ENCODE data around the gene EGFLAM.

DNA sequence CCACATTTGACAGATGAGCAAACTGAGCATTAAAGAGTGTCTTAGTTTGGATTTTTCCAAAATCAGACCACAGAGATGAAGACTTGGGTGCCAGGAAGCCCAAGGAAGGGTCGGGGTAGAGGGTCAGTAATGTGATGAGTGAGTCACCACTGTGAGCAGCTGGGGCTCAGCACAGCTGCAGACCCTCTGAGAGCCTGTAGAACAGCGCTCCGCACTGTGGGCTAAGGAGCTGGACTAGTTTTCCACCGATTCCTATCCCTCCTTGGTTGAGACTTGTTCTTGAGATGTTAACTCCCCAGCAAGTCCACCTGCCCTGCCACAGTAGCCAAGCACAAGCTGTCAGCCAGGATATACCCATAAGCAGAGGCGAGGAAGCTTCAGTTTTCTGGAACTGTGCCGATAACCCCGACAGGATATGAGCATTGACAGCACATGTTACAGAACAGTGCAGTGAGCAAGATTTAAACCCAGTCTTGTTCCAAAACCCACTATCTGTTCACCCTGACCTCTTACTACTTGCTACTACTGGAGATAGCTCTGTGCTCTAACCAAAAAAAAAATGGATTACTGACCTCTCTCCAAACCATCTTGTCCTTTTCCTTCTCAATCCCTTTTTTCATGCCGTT lies 31.8 kb downstream of the EGFLAM start:
- TF ChIP-seq, protein P1, sequence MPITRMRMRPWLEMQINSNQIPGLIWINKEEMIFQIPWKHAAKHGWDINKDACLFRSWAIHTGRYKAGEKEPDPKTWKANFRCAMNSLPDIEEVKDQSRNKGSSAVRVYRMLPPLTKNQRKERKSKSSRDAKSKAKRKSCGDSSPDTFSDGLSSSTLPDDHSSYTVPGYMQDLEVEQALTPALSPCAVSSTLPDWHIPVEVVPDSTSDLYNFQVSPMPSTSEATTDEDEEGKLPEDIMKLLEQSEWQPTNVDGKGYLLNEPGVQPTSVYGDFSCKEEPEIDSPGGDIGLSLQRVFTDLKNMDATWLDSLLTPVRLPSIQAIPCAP (CRISPR knock-in tag; IDR thresholded peaks at IDR 0.05), result no peak
- TF ChIP-seq, protein P2, sequence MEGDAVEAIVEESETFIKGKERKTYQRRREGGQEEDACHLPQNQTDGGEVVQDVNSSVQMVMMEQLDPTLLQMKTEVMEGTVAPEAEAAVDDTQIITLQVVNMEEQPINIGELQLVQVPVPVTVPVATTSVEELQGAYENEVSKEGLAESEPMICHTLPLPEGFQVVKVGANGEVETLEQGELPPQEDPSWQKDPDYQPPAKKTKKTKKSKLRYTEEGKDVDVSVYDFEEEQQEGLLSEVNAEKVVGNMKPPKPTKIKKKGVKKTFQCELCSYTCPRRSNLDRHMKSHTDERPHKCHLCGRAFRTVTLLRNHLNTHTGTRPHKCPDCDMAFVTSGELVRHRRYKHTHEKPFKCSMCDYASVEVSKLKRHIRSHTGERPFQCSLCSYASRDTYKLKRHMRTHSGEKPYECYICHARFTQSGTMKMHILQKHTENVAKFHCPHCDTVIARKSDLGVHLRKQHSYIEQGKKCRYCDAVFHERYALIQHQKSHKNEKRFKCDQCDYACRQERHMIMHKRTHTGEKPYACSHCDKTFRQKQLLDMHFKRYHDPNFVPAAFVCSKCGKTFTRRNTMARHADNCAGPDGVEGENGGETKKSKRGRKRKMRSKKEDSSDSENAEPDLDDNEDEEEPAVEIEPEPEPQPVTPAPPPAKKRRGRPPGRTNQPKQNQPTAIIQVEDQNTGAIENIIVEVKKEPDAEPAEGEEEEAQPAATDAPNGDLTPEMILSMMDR (IDR thresholded peaks at IDR 0.05), result no peak
- TF ChIP-seq MXD4 (CRISPR knock-in tag; IDR thresholded peaks at IDR 0.05; ENCODE audit: borderline replicate concordance) (no peak), EMX1 (CRISPR knock-in tag; IDR thresholded peaks at IDR 0.05) (no peak), ATF1 (CRISPR knock-in tag; IDR thresholded peaks at IDR 0.05) (no peak), RELA (CRISPR knock-in tag; IDR thresholded peaks at IDR 0.05; ENCODE audit: borderline replicate concordance) (no peak), TP53 (CRISPR knock-in tag; IDR thresholded peaks at IDR 0.05) (no peak)
- TF ChIP-seq, protein P3, sequence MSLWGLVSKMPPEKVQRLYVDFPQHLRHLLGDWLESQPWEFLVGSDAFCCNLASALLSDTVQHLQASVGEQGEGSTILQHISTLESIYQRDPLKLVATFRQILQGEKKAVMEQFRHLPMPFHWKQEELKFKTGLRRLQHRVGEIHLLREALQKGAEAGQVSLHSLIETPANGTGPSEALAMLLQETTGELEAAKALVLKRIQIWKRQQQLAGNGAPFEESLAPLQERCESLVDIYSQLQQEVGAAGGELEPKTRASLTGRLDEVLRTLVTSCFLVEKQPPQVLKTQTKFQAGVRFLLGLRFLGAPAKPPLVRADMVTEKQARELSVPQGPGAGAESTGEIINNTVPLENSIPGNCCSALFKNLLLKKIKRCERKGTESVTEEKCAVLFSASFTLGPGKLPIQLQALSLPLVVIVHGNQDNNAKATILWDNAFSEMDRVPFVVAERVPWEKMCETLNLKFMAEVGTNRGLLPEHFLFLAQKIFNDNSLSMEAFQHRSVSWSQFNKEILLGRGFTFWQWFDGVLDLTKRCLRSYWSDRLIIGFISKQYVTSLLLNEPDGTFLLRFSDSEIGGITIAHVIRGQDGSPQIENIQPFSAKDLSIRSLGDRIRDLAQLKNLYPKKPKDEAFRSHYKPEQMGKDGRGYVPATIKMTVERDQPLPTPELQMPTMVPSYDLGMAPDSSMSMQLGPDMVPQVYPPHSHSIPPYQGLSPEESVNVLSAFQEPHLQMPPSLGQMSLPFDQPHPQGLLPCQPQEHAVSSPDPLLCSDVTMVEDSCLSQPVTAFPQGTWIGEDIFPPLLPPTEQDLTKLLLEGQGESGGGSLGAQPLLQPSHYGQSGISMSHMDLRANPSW (CRISPR knock-in tag; conservative IDR thresholded peaks at IDR 0.05; ENCODE audit: low read depth), result no peak
- TF ChIP-seq, protein P4, sequence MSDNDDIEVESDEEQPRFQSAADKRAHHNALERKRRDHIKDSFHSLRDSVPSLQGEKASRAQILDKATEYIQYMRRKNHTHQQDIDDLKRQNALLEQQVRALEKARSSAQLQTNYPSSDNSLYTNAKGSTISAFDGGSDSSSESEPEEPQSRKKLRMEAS (CRISPR knock-in tag; IDR thresholded peaks at IDR 0.05), result no peak
- TF ChIP-seq, protein P5, sequence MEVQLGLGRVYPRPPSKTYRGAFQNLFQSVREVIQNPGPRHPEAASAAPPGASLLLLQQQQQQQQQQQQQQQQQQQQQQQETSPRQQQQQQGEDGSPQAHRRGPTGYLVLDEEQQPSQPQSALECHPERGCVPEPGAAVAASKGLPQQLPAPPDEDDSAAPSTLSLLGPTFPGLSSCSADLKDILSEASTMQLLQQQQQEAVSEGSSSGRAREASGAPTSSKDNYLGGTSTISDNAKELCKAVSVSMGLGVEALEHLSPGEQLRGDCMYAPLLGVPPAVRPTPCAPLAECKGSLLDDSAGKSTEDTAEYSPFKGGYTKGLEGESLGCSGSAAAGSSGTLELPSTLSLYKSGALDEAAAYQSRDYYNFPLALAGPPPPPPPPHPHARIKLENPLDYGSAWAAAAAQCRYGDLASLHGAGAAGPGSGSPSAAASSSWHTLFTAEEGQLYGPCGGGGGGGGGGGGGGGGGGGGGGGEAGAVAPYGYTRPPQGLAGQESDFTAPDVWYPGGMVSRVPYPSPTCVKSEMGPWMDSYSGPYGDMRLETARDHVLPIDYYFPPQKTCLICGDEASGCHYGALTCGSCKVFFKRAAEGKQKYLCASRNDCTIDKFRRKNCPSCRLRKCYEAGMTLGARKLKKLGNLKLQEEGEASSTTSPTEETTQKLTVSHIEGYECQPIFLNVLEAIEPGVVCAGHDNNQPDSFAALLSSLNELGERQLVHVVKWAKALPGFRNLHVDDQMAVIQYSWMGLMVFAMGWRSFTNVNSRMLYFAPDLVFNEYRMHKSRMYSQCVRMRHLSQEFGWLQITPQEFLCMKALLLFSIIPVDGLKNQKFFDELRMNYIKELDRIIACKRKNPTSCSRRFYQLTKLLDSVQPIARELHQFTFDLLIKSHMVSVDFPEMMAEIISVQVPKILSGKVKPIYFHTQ (CRISPR knock-in tag; IDR thresholded peaks at IDR 0.05), result no peak
- TF ChIP-seq, protein P6, sequence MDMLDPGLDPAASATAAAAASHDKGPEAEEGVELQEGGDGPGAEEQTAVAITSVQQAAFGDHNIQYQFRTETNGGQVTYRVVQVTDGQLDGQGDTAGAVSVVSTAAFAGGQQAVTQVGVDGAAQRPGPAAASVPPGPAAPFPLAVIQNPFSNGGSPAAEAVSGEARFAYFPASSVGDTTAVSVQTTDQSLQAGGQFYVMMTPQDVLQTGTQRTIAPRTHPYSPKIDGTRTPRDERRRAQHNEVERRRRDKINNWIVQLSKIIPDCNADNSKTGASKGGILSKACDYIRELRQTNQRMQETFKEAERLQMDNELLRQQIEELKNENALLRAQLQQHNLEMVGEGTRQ (CRISPR knock-in tag; IDR thresholded peaks at IDR 0.05), result no peak
